Measurements from ENCODE around the gene PARG.
"Not testable (repeated sequence)": the region's sequence is repeated elsewhere in the genome, so short reads cannot be mapped to it uniquely, and the experiment has no call there.

The PARG gene

GRCh38 chr10:49830016-49830415 lies 111.8 kb downstream of the PARG start:
- DNase-seq (ENCODE audit: low read depth), result no peak

GRCh38 chr10:49827297-49827696 lies 114.5 kb downstream of the PARG start:
- no peak for DNase-seq (ENCODE audit: low read depth)

- no peak for DNase-seq (ENCODE audit: low read depth)
Measured at GRCh38 chr10:49819234-49819958, 122.4 kb downstream of the PARG start.

- DNase-seq (ENCODE audit: low read depth), result no peak
Measured at GRCh38 chr10:49817845-49818244, 124.0 kb downstream of the PARG start.

GRCh38 chr10:49803988-49804387 lies 137.8 kb downstream of the PARG start:
- no peak for DNase-seq (ENCODE audit: low read depth)

- DNase-seq (ENCODE audit: low read depth), result no peak
Measured at GRCh38 chr10:49798275-49798674, 143.6 kb downstream of the PARG start.

GRCh38 chr10:49791100-49791499 lies 150.7 kb downstream of the PARG start:
- DNase-seq (ENCODE audit: low read depth), result no peak

GRCh38 chr10:49784681-49785080 lies 157.1 kb downstream of the PARG start:
- no peak for DNase-seq (ENCODE audit: low read depth)

GRCh38 chr10:49783645-49784044 lies 158.2 kb downstream of the PARG start:
- no peak for DNase-seq (ENCODE audit: low read depth)

- DNase-seq (ENCODE audit: low read depth), result no peak
Measured at GRCh38 chr10:49781247-49781646, 160.6 kb downstream of the PARG start.

- no peak for DNase-seq (ENCODE audit: low read depth)
Measured at GRCh38 chr10:49778197-49778596, 163.6 kb downstream of the PARG start.

GRCh38 chr10:49776851-49777250 lies 165.0 kb downstream of the PARG start:
- no peak for DNase-seq (ENCODE audit: low read depth)

- DNase-seq (ENCODE audit: low read depth), result no peak
Measured at GRCh38 chr10:49775014-49775413, 166.8 kb downstream of the PARG start.

GRCh38 chr10:49772944-49773343 lies 168.9 kb downstream of the PARG start:
- DNase-seq (ENCODE audit: low read depth), result not testable (repeated sequence)

- not testable (repeated sequence) for DNase-seq (ENCODE audit: low read depth)
Measured at GRCh38 chr10:49771046-49771445, 170.8 kb downstream of the PARG start.

GRCh38 chr10:49769692-49770091 lies 172.1 kb downstream of the PARG start:
- no peak for DNase-seq (ENCODE audit: low read depth)

GRCh38 chr10:49768731-49769130 lies 173.1 kb downstream of the PARG start:
- no peak for DNase-seq (ENCODE audit: low read depth)

- DNase-seq (ENCODE audit: low read depth), result no peak
Measured at GRCh38 chr10:49768329-49768728, 173.5 kb downstream of the PARG start.

Measured in HS-5 (cell line).